ENCODE measurements around the gene RPE65. TPM values are rescaled to one million over a fixed set of nuclear protein-coding genes. Genes with fewer than 3 reads are reported as not detected.

The RPE65 gene
- total RNA-seq: not detected
- not detected for polyA plus RNA-seq
- long read RNA-seq, donor 1: 0 reads
- long read RNA-seq, donor 2: 0 reads

GRCh38 chr1:68449901-68450300 is at the start of gene RPE65:
TSS of gene RPE65 (minus strand) at chr1:68449954. CDS start at chr1:68449905, 49 bp downstream.
- no peak for DNase-seq
- Histone ChIP-seq H3K27me3 (ENCODE audit: insufficient read depth in 3 of 3, low read length in 2 of 3) (no peaks in the 10 kb centered on the region), H3K4me3 (no peak within 1 kb of the TSS), H3K9me3 (no peaks in the 10 kb centered on the region), H3K4me1 (no peaks in the 10 kb centered on the region), H3K36me3 (ENCODE audit: insufficient read depth in 1 of 2, low read depth in 1 of 2) (no peaks in the 10 kb centered on the region), H3K27ac (no peak within 1 kb of the TSS)
- no peak for ATAC-seq
- WGBS, 3 donors: 15 to 32% (median 17%) methylated on average over 1 of the region's 1 CpG
- no peak for TF ChIP-seq CTCF (IDR thresholded peaks at IDR 0.05)
- intact Hi-C loops (cut with DNase I): no loop called here

GRCh38 chr1:68497358-68497698 is 47.6 kb upstream of the RPE65 start:
- H3K4me1 ChIP-seq: peaks cover 5% of the 10 kb centered on the region
- no peaks in the 10 kb centered on the region for H3K36me3 ChIP-seq (ENCODE audit: insufficient read depth in 1 of 2, low read depth in 1 of 2)
- H3K27ac ChIP-seq: no peak overlapping the region
- H3K4me3 ChIP-seq: peak overlapping the region; percentile 83
- H3K27me3 ChIP-seq (ENCODE audit: insufficient read depth in 3 of 3, low read length in 2 of 3): no peaks in the 10 kb centered on the region
- intact Hi-C loops (cut with DNase I): no loop called here
- TF ChIP-seq CTCF (IDR thresholded peaks at IDR 0.05): no peak
- DNase-seq: no peak
- WGBS, 3 donors: 3 to 8% (median 7%) methylated on average over 3 of the region's 3 CpGs
- H3K9me3 ChIP-seq: no peaks in the 10 kb centered on the region
- ATAC-seq: peak in 1 of 4 donors; percentile 22

GRCh38 chr1:68496680-68497357 is 47.1 kb upstream of the RPE65 start, which contains the start of gene DEPDC1:
TSS of gene DEPDC1 (minus strand) at chr1:68497082. CDS start at chr1:68496999, 83 bp downstream.
- H3K4me3 ChIP-seq: peak within 1 kb of the TSS; percentile 83
- H3K9me3 ChIP-seq: no peaks in the 10 kb centered on the region
- intact Hi-C loops (cut with DNase I): no loop called here
- peak; percentile 94 to 96 for DNase-seq
- H3K27ac ChIP-seq: no peak within 1 kb of the TSS
- H3K27me3 ChIP-seq (ENCODE audit: insufficient read depth in 3 of 3, low read length in 2 of 3): no peaks in the 10 kb centered on the region
- WGBS, 3 donors: 0 to 1% (median 0%) methylated on average over 63 to 64 of the region's 64 CpGs
- TF ChIP-seq CTCF (IDR thresholded peaks at IDR 0.05): no peak
- H3K36me3 ChIP-seq (ENCODE audit: insufficient read depth in 1 of 2, low read depth in 1 of 2): no peaks in the 10 kb centered on the region
- peaks cover 5% of the 10 kb centered on the region for H3K4me1 ChIP-seq
- ATAC-seq: peak; percentile 100

GRCh38 chr1:68495968-68496679 is 46.4 kb upstream of the RPE65 start:
- intact Hi-C loops (cut with DNase I): no loop called here
- TF ChIP-seq CTCF (IDR thresholded peaks at IDR 0.05): no peak
- H3K4me1 ChIP-seq: peaks cover 5% of the 10 kb centered on the region
- H3K4me3 ChIP-seq: peak overlapping the region; percentile 83
- H3K9me3 ChIP-seq: no peaks in the 10 kb centered on the region
- no peak for DNase-seq
- no peak overlapping the region for H3K27ac ChIP-seq
- no peaks in the 10 kb centered on the region for H3K27me3 ChIP-seq (ENCODE audit: insufficient read depth in 3 of 3, low read length in 2 of 3)
- no peaks in the 10 kb centered on the region for H3K36me3 ChIP-seq (ENCODE audit: insufficient read depth in 1 of 2, low read depth in 1 of 2)
- WGBS, 3 donors: 9 to 11% (median 9%) methylated on average over 21 of the region's 21 CpGs
- no peak for ATAC-seq

All from psoas muscle (tissue), 8 donors.